OCI-LY7 (cell line): ENCODE measurements around the gene MEOX1. TPM values are rescaled to one million over a fixed set of nuclear protein-coding genes. Genes with fewer than 3 reads are reported as not detected.

ENCODE experiments used
- BruUV-seq: library from RNA; stranded (reverse); fragments of 400-500 nt; replicated peaks from 2 replicates; lab custom pipeline; 2021; lab: Mats Ljungman, UMichigan
- CTCF ChIA-PET: fragments of 300-600 bp; sonication (Branson Sonifier 250); formaldehyde crosslinking; loops from one replicate; lab custom pipeline; 2022; ENCODE audit warnings: antibody characterized with exemption; ENCODE audit not compliant: unreplicated experiment; lab: Charles Lee
- POLR2A ChIA-PET: fragments of 300-600 bp; sonication (Branson Sonifier 250); formaldehyde crosslinking; loops from one replicate; lab custom pipeline; 2022; ENCODE audit warnings: antibody characterized with exemption; lab: Charles Lee
- DNase-seq: peaks from one replicate; pipeline ENCODE4 v3.0.0-alpha.2; 2015; ENCODE audit warnings: low spot score
- H2AFZ ChIP-seq: fragments of 200-600 bp; sonication (generic), shearing (Covaris generic); 2 replicates; pipeline ENCODE4 v1.6.1; 2014; ENCODE audit warnings: mild to moderate bottlenecking, antibody characterized with exemption, low read length, moderate library complexity
- H3K27ac ChIP-seq: fragments of 200-600 bp; sonication (generic); 2 replicates; pipeline ENCODE4 v1.5.1; 2014; ENCODE audit warnings: mixed run types, low read depth, mild to moderate bottlenecking, moderate library complexity, low read length, inconsistent platforms; ENCODE audit not compliant: poor library complexity, severe bottlenecking
- H3K36me3 ChIP-seq: fragments of 200-600 bp; sonication (generic); 2 replicates; pipeline ENCODE4 v1.6.1; 2014; ENCODE audit warnings: mild to moderate bottlenecking, antibody characterized with exemption, low read length, moderate library complexity, mixed read lengths; ENCODE audit not compliant: insufficient read depth
- H3K4me1 ChIP-seq: fragments of 200-600 bp; sonication (generic); 2 replicates; pipeline ENCODE4 v1.5.1; 2014; ENCODE audit warnings: mild to moderate bottlenecking, low read length; ENCODE audit not compliant: insufficient read depth, poor library complexity, severe bottlenecking
- H3K4me2 ChIP-seq: fragments of 200-600 bp; sonication (generic); 2 replicates; pipeline ENCODE4 v1.6.1; 2014; ENCODE audit warnings: mild to moderate bottlenecking, low read length
- H3K4me3 ChIP-seq: fragments of 200-600 bp; sonication (generic); 2 replicates; pipeline ENCODE4 v1.5.1; 2014; ENCODE audit warnings: mild to moderate bottlenecking, low read depth, low read length; ENCODE audit not compliant: poor library complexity, severe bottlenecking
- H3K79me2 ChIP-seq: fragments of 200-600 bp; sonication (generic); 2 replicates; pipeline ENCODE4 v1.6.1; 2016; ENCODE audit warnings: low read depth, mild to moderate bottlenecking, low read length, moderate library complexity, mixed read lengths; ENCODE audit not compliant: insufficient read depth
- H3K9me2 ChIP-seq: fragments of 200-600 bp; sonication (generic); 2 replicates; pipeline ENCODE4 v1.6.1; 2016; ENCODE audit warnings: mild to moderate bottlenecking, low read length, mixed read lengths; ENCODE audit not compliant: insufficient read depth
- H3K9me3 ChIP-seq: fragments of 200-600 bp; sonication (generic); 2 replicates; pipeline ENCODE4 v1.6.1; 2014; ENCODE audit warnings: mild to moderate bottlenecking, mixed run types, low read length, mixed read lengths
- H4K20me1 ChIP-seq: fragments of 200-600 bp; sonication (generic); 2 replicates; pipeline ENCODE4 v1.6.1; 2014; ENCODE audit warnings: mild to moderate bottlenecking, antibody characterized with exemption, low read length, moderate library complexity, mixed read lengths; ENCODE audit not compliant: insufficient read depth
- EZH2phosphoT487 ChIP-seq: fragments of 200-600 bp; sonication (generic); IDR thresholded peaks from 2 replicates; pipeline ENCODE4 v1.6.1; 2018; ENCODE audit warnings: low read depth, borderline replicate concordance, mild to moderate bottlenecking, mixed run types, antibody characterized with exemption, low read length, moderate library complexity, mixed read lengths
- intact Hi-C: fragments of 100-400 bp; cut with micrococcal nuclease; formaldehyde crosslinking; loops from one replicate; pipeline ENCODE4 v1.10.0; 2022; ENCODE audit not compliant: unreplicated experiment
- total RNA-seq, 2 experiments: library from RNA; depleted of rRNA in 1 of 2; stranded (reverse); fragments of >200 nt in 1 of 2; shearing (Covaris generic) in 1 of 2; gene quantifications; 2 replicates each; pipeline ENCODE4 v1.2.3, GENCODE V29; 2014 to 2022
- TF ChIP-seq, protein P1 (sequence below): fragments of 200-600 bp; sonication (generic); conservative IDR thresholded peaks from 2 replicates; pipeline ENCODE4 v1.5.1; 2014; ENCODE audit warnings: mild to moderate bottlenecking, antibody characterized with exemption, low read length, moderate library complexity, mixed read lengths

MEOX1 gene
- total RNA-seq, 2 experiments from 2014 or later, result not detected

DNA sequence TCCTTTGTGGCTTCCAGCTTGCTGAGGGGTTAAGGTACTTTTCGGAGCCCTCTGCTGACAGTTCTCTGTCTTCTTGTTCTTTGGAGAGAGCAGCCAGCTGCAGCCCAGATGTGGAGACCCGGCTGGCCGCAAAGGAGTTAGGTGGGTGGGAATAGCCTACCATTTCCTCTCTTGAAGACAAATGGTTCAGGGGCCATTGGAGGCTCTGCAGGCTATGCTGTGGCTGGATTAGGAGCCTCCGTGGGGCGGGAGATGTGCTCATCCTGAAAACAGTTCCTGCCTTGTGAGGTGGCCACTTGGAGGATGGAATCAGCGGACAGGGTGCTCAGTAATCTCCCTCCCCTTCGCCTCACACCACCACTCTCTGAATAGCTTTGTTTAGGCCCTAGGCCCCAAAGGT is 30.3 kb downstream of the MEOX1 start:
- no peaks in the 10 kb centered on the region for H3K9me2 ChIP-seq
- H3K4me3 ChIP-seq, result no peak overlapping the region
- ChIA-PET POLR2A (interaction anchor here (0.6 kb wide), 1 partner anchor 34 kb away, joined by 3 read pairs; no protein-coding TSS in a partner anchor), CTCF (no interaction called here)
- intact Hi-C loops, result no loop called here
- no peaks in the 10 kb centered on the region for H3K36me3 ChIP-seq
- TF ChIP-seq, protein P1, sequence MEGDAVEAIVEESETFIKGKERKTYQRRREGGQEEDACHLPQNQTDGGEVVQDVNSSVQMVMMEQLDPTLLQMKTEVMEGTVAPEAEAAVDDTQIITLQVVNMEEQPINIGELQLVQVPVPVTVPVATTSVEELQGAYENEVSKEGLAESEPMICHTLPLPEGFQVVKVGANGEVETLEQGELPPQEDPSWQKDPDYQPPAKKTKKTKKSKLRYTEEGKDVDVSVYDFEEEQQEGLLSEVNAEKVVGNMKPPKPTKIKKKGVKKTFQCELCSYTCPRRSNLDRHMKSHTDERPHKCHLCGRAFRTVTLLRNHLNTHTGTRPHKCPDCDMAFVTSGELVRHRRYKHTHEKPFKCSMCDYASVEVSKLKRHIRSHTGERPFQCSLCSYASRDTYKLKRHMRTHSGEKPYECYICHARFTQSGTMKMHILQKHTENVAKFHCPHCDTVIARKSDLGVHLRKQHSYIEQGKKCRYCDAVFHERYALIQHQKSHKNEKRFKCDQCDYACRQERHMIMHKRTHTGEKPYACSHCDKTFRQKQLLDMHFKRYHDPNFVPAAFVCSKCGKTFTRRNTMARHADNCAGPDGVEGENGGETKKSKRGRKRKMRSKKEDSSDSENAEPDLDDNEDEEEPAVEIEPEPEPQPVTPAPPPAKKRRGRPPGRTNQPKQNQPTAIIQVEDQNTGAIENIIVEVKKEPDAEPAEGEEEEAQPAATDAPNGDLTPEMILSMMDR, result no peak
- no peak for TF ChIP-seq EZH2phosphoT487
- no peak for DNase-seq
- no peak overlapping the region for H3K4me2 ChIP-seq
- H3K27ac ChIP-seq, result no peak overlapping the region
- H3K4me1 ChIP-seq, result no peaks in the 10 kb centered on the region
- no TSS peak for BruUV-seq
- no peak overlapping the region for H2AFZ ChIP-seq
- no peaks in the 10 kb centered on the region for H3K79me2 ChIP-seq
- H4K20me1 ChIP-seq, result no peaks in the 10 kb centered on the region
- H3K9me3 ChIP-seq, result no peaks in the 10 kb centered on the region

DNA sequence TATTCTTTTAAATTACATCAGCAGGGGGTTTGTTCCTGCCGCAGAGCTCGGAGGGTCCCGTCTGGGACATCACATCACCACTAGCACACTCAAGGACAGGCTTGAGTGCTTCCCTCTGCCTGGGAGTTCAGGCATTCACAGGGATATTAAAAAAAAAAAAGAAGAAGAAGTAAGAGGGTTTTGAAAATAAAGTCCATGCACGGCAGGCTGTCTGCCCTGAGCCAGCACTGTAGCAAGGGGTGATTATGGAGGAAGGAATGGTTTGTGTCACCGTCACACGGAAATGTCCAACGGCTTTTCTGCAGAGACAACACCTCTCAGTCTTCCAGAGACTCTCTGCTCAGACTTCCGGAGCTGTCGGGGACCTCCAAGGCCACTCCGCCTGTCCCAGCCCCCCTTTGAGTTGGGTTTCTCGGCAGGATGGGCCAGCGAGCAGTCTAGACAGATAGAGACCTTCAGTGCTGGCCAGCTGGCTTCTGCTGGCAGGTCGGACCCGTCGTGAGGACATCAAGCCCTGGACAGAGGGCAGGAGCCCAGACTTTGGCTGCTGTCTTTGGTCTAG is 33.6 kb downstream of the MEOX1 start:
- no peak for DNase-seq
- Histone ChIP-seq H3K27ac (no peak overlapping the region), H3K4me3 (no peak overlapping the region), H3K4me2 (no peak overlapping the region), H3K4me1 (no peaks in the 10 kb centered on the region), H3K9me2 (no peaks in the 10 kb centered on the region), H3K79me2 (no peaks in the 10 kb centered on the region), H3K36me3 (no peaks in the 10 kb centered on the region), H4K20me1 (no peaks in the 10 kb centered on the region), H3K9me3 (no peaks in the 10 kb centered on the region), H2AFZ (no peak overlapping the region)
- intact Hi-C loops, result no loop called here
- TF ChIP-seq, protein P1, result no peak
- no peak for TF ChIP-seq EZH2phosphoT487
- BruUV-seq, result no TSS peak
- CTCF ChIA-PET, result no interaction called here
- POLR2A ChIA-PET, result no interaction called here

DNA sequence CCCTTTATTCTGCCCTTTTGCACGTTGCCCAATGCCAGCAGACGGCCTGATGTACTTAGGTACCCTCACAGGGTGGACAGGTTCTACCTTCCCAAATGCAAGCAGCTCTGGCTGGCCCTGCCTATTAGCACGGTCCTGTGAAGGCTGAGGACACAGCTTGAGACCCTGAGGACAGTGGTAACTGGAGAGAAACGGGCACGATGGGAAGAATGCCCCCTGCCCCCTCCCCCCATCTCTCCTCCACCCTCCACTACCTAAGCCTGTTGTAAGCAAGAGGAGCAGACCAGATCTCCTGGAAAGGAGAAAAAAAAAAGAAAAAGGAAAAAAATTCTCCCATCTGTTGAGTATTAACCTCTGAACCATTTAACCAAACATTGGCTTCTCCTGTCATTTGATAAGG is 34.1 kb downstream of the MEOX1 start:
- H3K9me3 ChIP-seq, result no peaks in the 10 kb centered on the region
- no peaks in the 10 kb centered on the region for H4K20me1 ChIP-seq
- no peak overlapping the region for H3K27ac ChIP-seq
- TF ChIP-seq, protein P1, result no peak
- TF ChIP-seq EZH2phosphoT487, result no peak
- no peaks in the 10 kb centered on the region for H3K4me1 ChIP-seq
- H3K79me2 ChIP-seq, result no peaks in the 10 kb centered on the region
- no peaks in the 10 kb centered on the region for H3K36me3 ChIP-seq
- no peak overlapping the region for H3K4me2 ChIP-seq
- no peak overlapping the region for H3K4me3 ChIP-seq
- no peak overlapping the region for H2AFZ ChIP-seq
- no TSS peak for BruUV-seq
- no peaks in the 10 kb centered on the region for H3K9me2 ChIP-seq
- CTCF ChIA-PET, result no interaction called here
- DNase-seq, result no peak
- POLR2A ChIA-PET, result no interaction called here
- intact Hi-C loops, result no loop called here
